C4-2B (cell line): ENCODE data around the gene ARHGAP26.

Experiments
- ZFX ChIP-seq: fragments of 450-650 bp; IDR thresholded peaks from 2 replicates; pipeline ENCODE4 v1.6.1; 2017
- TF ChIP-seq, protein P1 (sequence below): fragments of 450-650 bp; conservative IDR thresholded peaks from 2 replicates; pipeline ENCODE4 v1.5.1; 2017; ENCODE audit warnings: mild to moderate bottlenecking

DNA sequence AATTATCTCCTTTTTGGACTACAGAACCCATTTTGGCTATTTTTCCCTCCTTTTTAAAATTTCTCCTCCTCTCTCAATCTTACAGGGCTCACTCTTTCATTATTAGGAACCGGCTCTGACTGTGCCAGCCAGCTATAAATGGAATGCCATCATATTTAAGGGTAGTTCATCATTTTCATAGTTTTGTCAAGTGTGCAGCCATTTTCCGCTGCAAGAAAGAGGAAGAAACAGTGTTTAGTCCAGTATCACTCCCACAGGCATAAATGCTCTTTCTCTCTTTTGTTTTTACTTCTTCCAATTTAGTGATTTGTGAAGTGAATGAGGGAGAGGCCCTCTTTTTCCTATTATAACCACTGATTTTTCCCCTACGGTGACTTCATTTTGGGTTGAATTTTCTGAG is 343.3 kb downstream of the ARHGAP26 start:
- TF ChIP-seq, protein P1, sequence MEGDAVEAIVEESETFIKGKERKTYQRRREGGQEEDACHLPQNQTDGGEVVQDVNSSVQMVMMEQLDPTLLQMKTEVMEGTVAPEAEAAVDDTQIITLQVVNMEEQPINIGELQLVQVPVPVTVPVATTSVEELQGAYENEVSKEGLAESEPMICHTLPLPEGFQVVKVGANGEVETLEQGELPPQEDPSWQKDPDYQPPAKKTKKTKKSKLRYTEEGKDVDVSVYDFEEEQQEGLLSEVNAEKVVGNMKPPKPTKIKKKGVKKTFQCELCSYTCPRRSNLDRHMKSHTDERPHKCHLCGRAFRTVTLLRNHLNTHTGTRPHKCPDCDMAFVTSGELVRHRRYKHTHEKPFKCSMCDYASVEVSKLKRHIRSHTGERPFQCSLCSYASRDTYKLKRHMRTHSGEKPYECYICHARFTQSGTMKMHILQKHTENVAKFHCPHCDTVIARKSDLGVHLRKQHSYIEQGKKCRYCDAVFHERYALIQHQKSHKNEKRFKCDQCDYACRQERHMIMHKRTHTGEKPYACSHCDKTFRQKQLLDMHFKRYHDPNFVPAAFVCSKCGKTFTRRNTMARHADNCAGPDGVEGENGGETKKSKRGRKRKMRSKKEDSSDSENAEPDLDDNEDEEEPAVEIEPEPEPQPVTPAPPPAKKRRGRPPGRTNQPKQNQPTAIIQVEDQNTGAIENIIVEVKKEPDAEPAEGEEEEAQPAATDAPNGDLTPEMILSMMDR = no peak
- no peak for TF ChIP-seq ZFX
